MM.1S (cell line): ENCODE data around the gene TLE3.
"Not testable (repeated sequence)": the region's sequence is repeated elsewhere in the genome, so short reads cannot be mapped to it uniquely, and the experiment has no call there.

Source experiments
- EZH2 ChIP-seq: fragments of 300-600 bp; sonication (generic); optimal IDR thresholded peaks from 2 replicates; pipeline ENCODE3; 2017; ENCODE audit warnings: low read depth, mild to moderate bottlenecking, antibody characterized with exemption, low read length, mixed read lengths
- EZH2phosphoT487 ChIP-seq: fragments of 300-600 bp; sonication (generic); IDR thresholded peaks from 2 replicates; pipeline ENCODE4 v1.6.1; 2018; ENCODE audit warnings: antibody characterized with exemption, low read length
- TF ChIP-seq, protein P1 (sequence below): fragments of 300-600 bp; sonication (generic); IDR thresholded peaks from 2 replicates; pipeline ENCODE4 v1.5.1; 2016; ENCODE audit warnings: antibody characterized with exemption, low read length, mixed read lengths

DNA sequence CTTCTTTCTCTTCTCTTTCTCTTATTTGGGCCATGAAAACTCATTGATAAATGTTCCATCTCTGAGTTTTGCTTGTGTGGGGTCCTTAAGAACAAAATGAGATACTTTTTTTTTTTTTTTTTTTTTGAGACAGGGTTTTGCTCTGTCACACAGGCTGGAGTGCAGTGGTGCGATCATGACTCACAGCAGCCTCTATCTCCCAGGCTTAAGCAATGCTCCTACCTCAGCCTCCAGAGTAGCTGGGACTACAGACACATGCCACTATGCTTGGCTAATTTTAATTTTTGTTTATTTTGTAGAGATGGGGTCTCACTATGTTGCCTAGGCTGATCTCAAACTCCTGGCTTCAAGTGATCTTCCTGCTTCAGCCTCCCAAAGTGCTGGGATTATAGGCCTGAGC lies 39.3 kb upstream of the TLE3 start:
- TF ChIP-seq, protein P1, sequence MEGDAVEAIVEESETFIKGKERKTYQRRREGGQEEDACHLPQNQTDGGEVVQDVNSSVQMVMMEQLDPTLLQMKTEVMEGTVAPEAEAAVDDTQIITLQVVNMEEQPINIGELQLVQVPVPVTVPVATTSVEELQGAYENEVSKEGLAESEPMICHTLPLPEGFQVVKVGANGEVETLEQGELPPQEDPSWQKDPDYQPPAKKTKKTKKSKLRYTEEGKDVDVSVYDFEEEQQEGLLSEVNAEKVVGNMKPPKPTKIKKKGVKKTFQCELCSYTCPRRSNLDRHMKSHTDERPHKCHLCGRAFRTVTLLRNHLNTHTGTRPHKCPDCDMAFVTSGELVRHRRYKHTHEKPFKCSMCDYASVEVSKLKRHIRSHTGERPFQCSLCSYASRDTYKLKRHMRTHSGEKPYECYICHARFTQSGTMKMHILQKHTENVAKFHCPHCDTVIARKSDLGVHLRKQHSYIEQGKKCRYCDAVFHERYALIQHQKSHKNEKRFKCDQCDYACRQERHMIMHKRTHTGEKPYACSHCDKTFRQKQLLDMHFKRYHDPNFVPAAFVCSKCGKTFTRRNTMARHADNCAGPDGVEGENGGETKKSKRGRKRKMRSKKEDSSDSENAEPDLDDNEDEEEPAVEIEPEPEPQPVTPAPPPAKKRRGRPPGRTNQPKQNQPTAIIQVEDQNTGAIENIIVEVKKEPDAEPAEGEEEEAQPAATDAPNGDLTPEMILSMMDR, result not testable (repeated sequence)
- not testable (repeated sequence) for TF ChIP-seq EZH2phosphoT487, EZH2
